OCI-LY1 (cell line): ENCODE measurements around the gene MXI1.
"Not testable (repeated sequence)": the region's sequence is repeated elsewhere in the genome, so short reads cannot be mapped to it uniquely, and the experiment has no call there.

Experiments
- H2AFZ ChIP-seq: fragments of 200-600 bp; sonication (generic), shearing (Covaris generic); 2 replicates; pipeline ENCODE4 v1.6.0; 2014; ENCODE audit warnings: antibody characterized with exemption, mild to moderate bottlenecking, low read length
- H3F3A ChIP-seq: fragments of 200-600 bp; sonication (generic), shearing (Covaris generic); 2 replicates; pipeline ENCODE4 v1.6.0; 2014; ENCODE audit warnings: mild to moderate bottlenecking, antibody characterized with exemption, low read length, moderate library complexity; ENCODE audit not compliant: insufficient read depth
- H3K27ac ChIP-seq: fragments of 200-600 bp; sonication (generic); 2 replicates; pipeline ENCODE4 v1.5.1; 2014; ENCODE audit warnings: low read length, mixed run types, mild to moderate bottlenecking, low read depth; ENCODE audit not compliant: poor library complexity, severe bottlenecking
- H3K27me3 ChIP-seq: fragments of 200-600 bp; sonication (generic); 2 replicates; pipeline ENCODE4 v1.6.0; 2014; ENCODE audit warnings: antibody characterized with exemption, mild to moderate bottlenecking, low read length, moderate library complexity; ENCODE audit not compliant: insufficient read depth
- H3K36me3 ChIP-seq: fragments of 200-600 bp; sonication (generic); 2 replicates; pipeline ENCODE4 v1.6.1; 2014; ENCODE audit warnings: mild to moderate bottlenecking, antibody characterized with exemption, low read length, moderate library complexity, mixed read lengths; ENCODE audit not compliant: insufficient read depth
- H3K4me1 ChIP-seq: fragments of 200-600 bp; sonication (generic); 2 replicates; pipeline ENCODE4 v1.5.1; 2014; ENCODE audit warnings: mild to moderate bottlenecking, low read length, moderate library complexity; ENCODE audit not compliant: insufficient read depth, severe bottlenecking
- H3K4me2 ChIP-seq: fragments of 200-600 bp; sonication (generic), shearing (Covaris generic); 2 replicates; pipeline ENCODE4 v1.6.1; 2014; ENCODE audit warnings: low read length
- H3K4me3 ChIP-seq: fragments of 200-600 bp; sonication (generic); 2 replicates; pipeline ENCODE4 v1.5.1; 2014; ENCODE audit warnings: low read length, low read depth, mild to moderate bottlenecking, mixed read lengths; ENCODE audit not compliant: poor library complexity, severe bottlenecking
- H3K79me2 ChIP-seq: fragments of 200-600 bp; shearing (Covaris generic); 2 replicates; pipeline ENCODE4 v1.6.1; 2016; ENCODE audit warnings: mixed run types, low read length, mixed read lengths; ENCODE audit not compliant: insufficient read depth
- H3K9ac ChIP-seq: fragments of 200-600 bp; sonication (generic), shearing (Covaris generic); 2 replicates; pipeline ENCODE4 v1.6.1; 2014; ENCODE audit warnings: mild to moderate bottlenecking, low read length, mixed read lengths
- H3K9me2 ChIP-seq: fragments of 200-600 bp; sonication (generic), shearing (Covaris generic); 2 replicates; pipeline ENCODE4 v1.6.1; 2014; ENCODE audit warnings: low read depth, mild to moderate bottlenecking, low read length, mixed read lengths
- H3K9me3 ChIP-seq: fragments of 200-600 bp; shearing (Covaris generic); 2 replicates; pipeline ENCODE4 v1.6.1; 2014; ENCODE audit warnings: low read length, mixed read lengths
- H4K20me1 ChIP-seq: fragments of 200-600 bp; sonication (generic), shearing (Covaris generic); 2 replicates; pipeline ENCODE4 v1.6.0; 2016; ENCODE audit warnings: mild to moderate bottlenecking, low read length; ENCODE audit not compliant: insufficient read depth
- CTCF ChIP-seq: fragments of 200-600 bp; sonication (generic), shearing (Covaris generic); IDR thresholded peaks from 2 replicates; pipeline ENCODE4 v1.5.1; 2017; ENCODE audit warnings: mild to moderate bottlenecking, antibody characterized with exemption, low read length, moderate library complexity, mixed read lengths
- EZH2 ChIP-seq: fragments of 200-600 bp; sonication (generic), shearing (Covaris generic); IDR thresholded peaks from 2 replicates; pipeline ENCODE4 v1.8.0; 2017; ENCODE audit warnings: borderline replicate concordance, mixed run types, mild to moderate bottlenecking, antibody characterized with exemption, low read length, moderate library complexity, mixed read lengths

MXI1 gene

GRCh38 chr10:110330675-110331074 is 123.3 kb downstream of the MXI1 start:
- H3K9me3 ChIP-seq: no peaks in the 10 kb centered on the region
- H4K20me1 ChIP-seq: no peaks in the 10 kb centered on the region
- no peak overlapping the region for H3K27ac ChIP-seq
- H2AFZ ChIP-seq: no peak overlapping the region
- no peaks in the 10 kb centered on the region for H3F3A ChIP-seq
- H3K36me3 ChIP-seq: no peaks in the 10 kb centered on the region
- H3K4me1 ChIP-seq: peaks cover 3% of the 10 kb centered on the region
- H3K9me2 ChIP-seq: no peaks in the 10 kb centered on the region
- no peak overlapping the region for H3K9ac ChIP-seq
- no peak for TF ChIP-seq CTCF
- TF ChIP-seq EZH2: no peak
- H3K4me2 ChIP-seq: no peak overlapping the region
- H3K4me3 ChIP-seq: no peak overlapping the region
- H3K79me2 ChIP-seq: no peaks in the 10 kb centered on the region
- no peaks in the 10 kb centered on the region for H3K27me3 ChIP-seq

- H2AFZ ChIP-seq, H3K27ac ChIP-seq, H3K79me2 ChIP-seq, H3K9me2 ChIP-seq, H3F3A ChIP-seq, H3K27me3 ChIP-seq, H3K9ac ChIP-seq, H3K9me3 ChIP-seq, H4K20me1 ChIP-seq, H3K36me3 ChIP-seq, H3K4me3 ChIP-seq, H3K4me1 ChIP-seq, H3K4me2 ChIP-seq: not testable (repeated sequence)
Observed at GRCh38 chr10:110331226-110331795, 123.9 kb downstream of the MXI1 start.

- H3F3A ChIP-seq: no peaks in the 10 kb centered on the region
- H3K4me2 ChIP-seq: no peak overlapping the region
- H2AFZ ChIP-seq: no peak overlapping the region
- no peaks in the 10 kb centered on the region for H3K79me2 ChIP-seq
- H3K36me3 ChIP-seq: no peaks in the 10 kb centered on the region
- no peak overlapping the region for H3K27ac ChIP-seq
- no peaks in the 10 kb centered on the region for H4K20me1 ChIP-seq
- H3K9ac ChIP-seq: no peak overlapping the region
- H3K27me3 ChIP-seq: no peaks in the 10 kb centered on the region
- H3K4me1 ChIP-seq: peaks cover 8% of the 10 kb centered on the region
- H3K4me3 ChIP-seq: no peak overlapping the region
- TF ChIP-seq EZH2 (no peak), CTCF (no peak)
- H3K9me3 ChIP-seq: no peaks in the 10 kb centered on the region
- no peaks in the 10 kb centered on the region for H3K9me2 ChIP-seq
Observed at GRCh38 chr10:110334061-110334656, 126.8 kb downstream of the MXI1 start.
